ENCODE measurements around the gene CAB39.

The CAB39 gene

DNA sequence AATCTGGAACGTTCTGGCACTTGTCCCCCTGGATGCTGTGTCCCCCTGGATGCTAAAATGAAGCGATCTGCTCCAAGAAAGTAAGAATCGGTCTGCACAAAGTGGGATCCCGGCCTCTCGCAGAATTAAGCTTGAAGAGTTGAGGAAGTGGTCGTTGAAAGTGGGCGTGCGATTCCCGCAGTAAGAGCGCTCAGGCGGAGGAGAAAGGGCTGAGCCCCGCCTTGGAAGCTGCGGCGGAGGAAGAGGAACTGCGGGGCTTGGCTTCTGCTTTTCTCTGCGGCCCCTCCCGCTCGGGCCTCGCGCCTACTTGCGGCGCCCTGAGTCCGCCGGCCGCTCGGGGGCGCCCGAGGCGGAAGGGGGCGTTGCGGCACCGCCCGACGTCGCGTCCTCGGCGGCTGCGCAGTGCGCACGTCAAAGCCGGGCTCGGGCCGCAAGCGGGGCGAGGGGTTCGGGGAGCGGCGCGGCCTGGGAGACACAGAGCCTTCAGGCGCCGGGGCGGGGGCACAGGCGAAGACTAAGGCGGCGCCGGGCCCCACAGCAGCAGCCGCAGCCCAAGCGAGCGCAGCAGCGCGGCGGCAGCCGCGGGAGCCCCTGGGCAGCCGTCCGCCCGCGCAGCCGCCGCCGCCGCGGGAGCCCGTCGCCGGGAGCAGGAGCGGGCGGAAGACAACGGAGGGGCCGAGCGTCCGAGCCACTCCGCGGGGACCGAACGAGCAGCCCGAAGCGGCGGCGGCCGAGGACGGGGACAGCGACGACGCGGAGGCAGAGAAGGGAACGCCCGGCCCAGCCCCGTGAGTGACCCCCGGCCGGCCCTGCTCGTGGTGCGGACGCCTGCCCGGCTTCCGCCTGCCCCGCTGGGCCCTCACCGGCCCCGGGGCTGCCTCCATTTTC is at the start of gene CAB39:
Gene CAB39, plus strand, starts transcription at position 400 of the 888 bp plus-strand sequence. CDS start 47,160 bp downstream, outside the sequence.
- peak; percentile 57 to 84 (median 60) for DNase-seq (ENCODE audit: low read depth in 2 of 3, low spot score in 2 of 3)

- no peak for DNase-seq (ENCODE audit: low read depth in 2 of 3, low spot score in 2 of 3)
These were observed 48.5 kb upstream of the CAB39 start for GRCh38 chr2:230664128-230664527.

- no peak for DNase-seq (ENCODE audit: low read depth in 2 of 3, low spot score in 2 of 3)
These were observed 47.8 kb upstream of the CAB39 start for GRCh38 chr2:230664844-230665243.

GRCh38 chr2:230665263-230665691 is 47.4 kb upstream of the CAB39 start:
- DNase-seq (ENCODE audit: low read depth in 2 of 3, low spot score in 2 of 3) = no peak

GRCh38 chr2:230666446-230666845 is 46.2 kb upstream of the CAB39 start:
- DNase-seq (ENCODE audit: low read depth in 2 of 3, low spot score in 2 of 3) = no peak

GRCh38 chr2:230666885-230667712 is 45.5 kb upstream of the CAB39 start:
- no peak for DNase-seq (ENCODE audit: low read depth in 2 of 3, low spot score in 2 of 3)

DNA sequence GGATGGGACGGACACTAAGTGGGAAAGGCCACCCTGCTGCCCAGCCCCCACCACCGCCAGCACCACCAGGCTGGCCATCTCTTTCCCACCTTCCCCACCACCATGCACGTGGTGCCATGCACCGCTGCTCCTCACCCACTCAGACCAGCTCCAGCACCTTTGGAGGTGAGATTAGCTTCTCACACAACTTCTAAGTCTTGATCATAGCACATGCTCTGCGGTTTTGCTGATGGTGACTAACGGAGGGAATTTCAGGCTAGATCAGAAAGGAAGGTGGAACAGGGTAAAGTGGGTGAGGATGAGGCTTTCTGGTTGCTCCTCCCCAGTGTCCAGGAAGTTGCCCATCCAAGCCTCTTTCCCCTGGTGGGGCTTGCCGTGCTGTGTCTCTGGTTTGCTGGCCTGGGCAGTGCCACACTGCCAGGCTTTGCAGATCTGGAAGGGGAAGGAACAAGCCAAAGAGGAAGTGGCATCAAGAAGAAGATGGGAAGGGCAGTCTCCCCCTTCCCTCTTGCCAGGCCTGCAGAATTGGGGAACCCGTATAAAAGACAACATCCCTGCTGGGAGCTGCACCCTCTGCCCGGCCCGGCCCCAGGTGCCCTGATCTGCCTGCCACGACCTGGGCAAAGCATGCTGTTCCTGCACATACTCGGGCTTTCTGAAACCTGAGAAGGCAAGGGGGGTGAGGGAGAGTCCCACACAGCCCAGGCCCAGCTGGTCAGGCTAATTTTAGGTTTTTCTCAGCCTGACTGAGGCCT is 44.3 kb upstream of the CAB39 start:
- DNase-seq (ENCODE audit: low read depth in 2 of 3, low spot score in 2 of 3) = peak in 1 of 3 experiments; percentile 30

GRCh38 chr2:230668939-230669303 is 43.7 kb upstream of the CAB39 start:
- DNase-seq (ENCODE audit: low read depth in 2 of 3, low spot score in 2 of 3) = no peak

GRCh38 chr2:230669386-230669950 is 43.2 kb upstream of the CAB39 start:
- DNase-seq (ENCODE audit: low read depth in 2 of 3, low spot score in 2 of 3) = no peak

- no peak for DNase-seq (ENCODE audit: low read depth in 2 of 3, low spot score in 2 of 3)
These were observed 41.5 kb upstream of the CAB39 start for GRCh38 chr2:230671117-230671516.

DNA sequence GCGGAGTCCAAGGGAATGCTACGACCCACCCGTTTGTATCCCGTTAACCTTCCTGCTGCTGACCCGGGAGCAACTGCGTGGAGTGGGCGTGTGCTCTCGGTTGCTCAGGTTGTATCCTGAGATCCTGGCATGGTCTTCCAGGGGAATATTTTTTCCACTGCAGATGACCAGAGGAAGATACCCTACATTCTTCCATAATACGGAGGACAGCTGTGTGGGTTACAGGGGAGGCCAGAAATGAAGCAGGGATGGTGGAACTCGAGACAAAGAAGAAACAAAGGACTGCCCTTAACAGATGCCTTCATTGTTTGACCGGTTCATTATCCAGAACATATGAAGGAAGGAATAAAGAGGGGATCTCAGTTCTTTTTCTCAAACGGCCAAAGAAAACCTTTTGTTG is 39.8 kb upstream of the CAB39 start:
- no peak for DNase-seq (ENCODE audit: low read depth in 2 of 3, low spot score in 2 of 3)

DNA sequence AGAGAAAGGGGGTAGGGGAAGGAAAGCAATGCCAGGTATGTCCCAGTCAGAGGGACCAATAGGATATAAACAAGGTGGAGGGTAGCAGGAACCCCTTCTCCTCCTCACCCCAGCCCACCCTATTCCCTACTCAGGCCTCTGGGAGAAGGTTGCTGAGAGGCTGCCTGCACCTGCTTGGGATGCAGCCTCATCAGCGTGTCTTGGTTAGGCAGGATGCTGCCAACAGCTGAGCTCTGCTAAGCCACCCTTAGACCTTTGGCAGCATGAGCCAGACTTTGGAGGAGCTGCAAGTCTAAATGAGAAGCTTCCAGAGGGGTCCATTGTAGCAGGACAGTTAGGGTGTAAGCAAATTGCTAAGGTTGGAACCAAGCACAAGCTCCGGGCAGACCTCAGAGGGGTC is 38.2 kb upstream of the CAB39 start:
- no peak for DNase-seq (ENCODE audit: low read depth in 2 of 3, low spot score in 2 of 3)

DNA sequence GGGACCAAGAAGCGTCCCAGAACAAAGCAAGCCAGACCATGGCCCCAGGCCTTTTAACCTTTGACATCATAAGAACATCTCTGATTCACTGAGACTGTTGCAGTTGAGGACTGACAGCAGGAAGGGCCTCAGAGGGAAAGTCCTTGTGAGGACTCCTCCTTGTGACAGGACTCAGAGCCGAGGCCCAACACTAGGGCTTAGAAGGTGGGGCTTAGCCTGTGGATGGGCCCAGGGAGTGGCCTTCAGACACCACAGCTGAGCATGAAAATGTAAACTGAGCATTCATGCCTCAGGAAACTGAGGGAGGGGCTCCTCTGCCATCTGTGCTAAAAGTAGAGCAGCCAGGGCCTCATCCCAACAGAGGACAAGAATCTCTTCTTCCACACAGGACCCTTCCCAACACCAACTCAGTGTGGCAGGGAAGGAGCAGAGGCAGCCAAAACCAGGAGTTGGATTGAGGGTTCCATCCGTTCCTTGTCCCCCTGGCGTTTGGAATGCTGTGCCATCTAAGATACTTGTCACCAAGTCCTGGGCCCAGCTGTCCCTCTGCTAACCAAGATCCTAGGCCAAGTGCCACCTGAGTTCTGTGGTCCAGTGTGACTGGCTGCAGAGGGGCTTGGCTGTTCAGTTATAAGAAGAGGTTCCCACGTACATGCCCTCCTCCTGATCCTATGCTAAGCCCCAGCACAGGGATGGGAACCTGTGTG is 37.5 kb upstream of the CAB39 start:
- no peak for DNase-seq (ENCODE audit: low read depth in 2 of 3, low spot score in 2 of 3)

- DNase-seq (ENCODE audit: low read depth in 2 of 3, low spot score in 2 of 3) = no peak
These were observed 36.1 kb upstream of the CAB39 start for GRCh38 chr2:230676546-230676945.

DNA sequence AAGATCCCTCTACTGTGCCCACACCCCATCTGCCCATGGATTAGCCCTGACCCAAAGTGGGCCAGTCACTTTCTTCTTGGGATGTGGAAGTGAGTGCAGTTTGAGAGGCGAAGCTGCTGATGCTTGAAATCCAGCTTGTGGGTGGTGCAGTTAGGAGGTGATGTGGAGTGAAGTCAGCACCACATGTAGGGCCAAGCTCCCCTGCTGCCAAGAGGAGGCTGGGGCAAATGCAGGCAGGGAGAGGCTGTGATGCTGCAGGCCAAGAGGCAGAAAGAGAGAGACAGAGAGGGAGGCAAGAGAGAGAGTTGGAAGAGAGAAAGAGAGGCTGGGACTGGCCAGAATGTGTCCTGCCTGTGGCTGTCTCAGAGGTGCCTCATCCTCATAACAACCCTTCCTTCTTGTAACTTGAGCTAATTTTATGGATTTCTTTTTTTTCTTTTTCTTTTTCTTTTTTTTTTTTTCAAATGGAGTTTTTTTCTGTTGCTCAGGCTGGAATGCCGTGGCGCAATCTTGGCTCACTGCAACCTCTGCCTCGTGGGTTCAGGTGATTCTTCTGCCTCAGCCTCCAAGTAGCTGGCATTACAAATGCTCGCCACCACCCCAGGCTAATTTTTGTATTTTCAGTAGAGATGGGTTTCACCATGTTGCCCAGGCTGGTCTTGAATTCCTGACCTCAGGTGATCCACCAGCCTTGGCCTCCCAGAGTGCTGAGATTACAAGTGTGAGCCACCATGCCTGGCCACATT is 35.3 kb upstream of the CAB39 start:
- no peak for DNase-seq (ENCODE audit: low read depth in 2 of 3, low spot score in 2 of 3)

DNA sequence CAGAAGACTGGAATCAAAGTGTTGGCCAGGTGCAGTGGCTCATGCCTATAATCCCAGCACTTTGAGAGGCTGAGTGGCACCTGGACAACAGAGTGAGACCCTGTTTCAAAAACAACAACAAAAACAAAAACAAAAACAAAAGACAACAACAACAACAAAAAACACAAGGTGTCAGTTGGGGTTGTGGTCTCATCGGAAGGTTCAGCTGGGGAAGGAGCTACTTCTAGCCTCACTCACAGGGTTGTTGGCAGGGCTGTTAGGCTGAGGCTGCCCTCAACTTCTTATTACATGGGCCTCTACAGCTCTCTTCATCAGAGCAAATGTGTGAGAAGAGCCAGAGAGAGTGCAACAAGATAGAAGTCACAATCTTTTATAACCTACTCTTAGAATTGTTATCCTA is 34.6 kb upstream of the CAB39 start:
- DNase-seq (ENCODE audit: low read depth in 2 of 3, low spot score in 2 of 3) = no peak

DNA sequence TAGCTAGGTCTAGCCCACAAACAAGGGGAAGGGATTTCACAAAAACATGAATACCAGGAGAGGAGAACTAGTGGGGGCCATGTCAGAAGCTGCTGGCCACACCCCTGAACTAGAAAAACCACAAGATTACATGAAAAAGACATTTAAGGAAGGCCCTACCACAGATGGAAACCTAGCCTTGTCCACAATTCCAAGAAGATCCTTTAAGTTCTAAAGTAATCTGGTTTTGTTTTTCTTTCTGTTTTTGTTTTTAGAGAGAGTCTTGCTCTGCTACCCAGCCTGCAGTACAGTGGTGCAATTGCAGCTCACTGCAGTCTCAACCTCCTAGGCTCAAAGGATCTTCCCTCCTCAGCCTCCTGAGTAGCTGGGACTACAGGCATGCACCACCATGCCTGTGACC is 34.2 kb upstream of the CAB39 start:
- no peak for DNase-seq (ENCODE audit: low read depth in 2 of 3, low spot score in 2 of 3)

GRCh38 chr2:230680463-230681170 is 32.0 kb upstream of the CAB39 start:
- DNase-seq (ENCODE audit: low read depth in 2 of 3, low spot score in 2 of 3) = no peak

- DNase-seq (ENCODE audit: low read depth in 2 of 3, low spot score in 2 of 3) = no peak
These were observed 31.5 kb upstream of the CAB39 start for GRCh38 chr2:230681171-230681545.

Data from activated CD8-positive, alpha-beta memory T cell treated with anti-CD3 and anti-CD28 coated beads for 48 hours (primary cell).